PC-3 (cell line): Measurements from ENCODE around the gene ASCC3. TPM values are rescaled to one million over a fixed set of nuclear protein-coding genes. Genes with fewer than 3 reads are reported as not detected.

Experiments
- ATAC-seq: fragments of 200-7000 bp; cut with Tn5 transposase; 2 replicates; pipeline ENCODE4 v1.9.1; 2020; ENCODE audit warnings: mild to moderate bottlenecking, moderate library complexity
- BruUV-seq: library from RNA; stranded (reverse); fragments of 400-500 nt; replicated peaks from 2 replicates; lab custom pipeline; 2021; lab: Mats Ljungman, UMichigan
- CTCF ChIA-PET: fragments of 300-600 bp; sonication (Branson Sonifier 250); formaldehyde crosslinking; loops from one replicate; lab custom pipeline; 2022; ENCODE audit warnings: antibody characterized with exemption; lab: Charles Lee
- POLR2A ChIA-PET: fragments of 300-600 bp; sonication (Branson Sonifier 250); formaldehyde crosslinking; loops from one replicate; lab custom pipeline; 2022; ENCODE audit warnings: antibody characterized with exemption; ENCODE audit not compliant: unreplicated experiment; lab: Charles Lee
- DNase-seq: peaks from one replicate; pipeline ENCODE4 v3.0.0-alpha.2; 2015
- H2AFZ ChIP-seq: fragments of 300-600 bp; sonication (generic); 2 replicates; pipeline ENCODE4 v1.6.0; 2016; ENCODE audit warnings: antibody characterized with exemption, low read length
- H3F3A ChIP-seq: fragments of 300-600 bp; sonication (generic); one replicate; pipeline ENCODE4 v1.6.0; 2017; ENCODE audit warnings: antibody characterized with exemption, low read length, control low read depth, mild to moderate bottlenecking; ENCODE audit not compliant: unreplicated experiment
- H3K27ac ChIP-seq: fragments of 300-600 bp; sonication (generic); 2 replicates; pipeline ENCODE4 v1.5.1; 2016; ENCODE audit warnings: mild to moderate bottlenecking, low read length
- H3K27me3 ChIP-seq: fragments of 300-600 bp; sonication (generic); 2 replicates; pipeline ENCODE4 v1.6.1; 2016; ENCODE audit warnings: low read length, mixed read lengths
- H3K36me3 ChIP-seq: fragments of 300-600 bp; sonication (generic); 2 replicates; pipeline ENCODE4 v1.6.1; 2016; ENCODE audit warnings: low read depth, mixed run types, low read length, mixed read lengths
- H3K4me1 ChIP-seq: fragments of 300-600 bp; sonication (generic); 2 replicates; pipeline ENCODE4 v1.5.1; 2016; ENCODE audit warnings: low read length; ENCODE audit not compliant: insufficient read depth
- H3K4me2 ChIP-seq: fragments of 300-600 bp; sonication (generic); 2 replicates; pipeline ENCODE4 v1.6.0; 2016; ENCODE audit warnings: low read length
- H3K4me3 ChIP-seq: fragments of 300-600 bp; sonication (generic); 2 replicates; pipeline ENCODE4 v1.5.1; 2016; ENCODE audit warnings: mild to moderate bottlenecking, low read length, mixed read lengths
- H3K79me2 ChIP-seq: fragments of 300-600 bp; sonication (generic); 2 replicates; pipeline ENCODE4 v1.6.1; 2017; ENCODE audit warnings: low read length, mixed read lengths
- H3K9ac ChIP-seq: fragments of 300-600 bp; sonication (generic); 2 replicates; pipeline ENCODE4 v1.6.0; 2016; ENCODE audit warnings: mild to moderate bottlenecking, low read length
- H3K9me2 ChIP-seq: fragments of 300-600 bp; sonication (generic); replicated peaks from 2 replicates; pipeline ENCODE4 v1.6.1; 2016; ENCODE audit warnings: mixed run types, low read length, mixed read lengths
- H3K9me3 ChIP-seq: fragments of 300-600 bp; sonication (generic); 2 replicates; pipeline ENCODE4 v1.6.1; 2016; ENCODE audit warnings: low read length, mixed read lengths
- H4K20me1 ChIP-seq: fragments of 300-600 bp; sonication (generic); 2 replicates; pipeline ENCODE4 v1.6.1; 2016; ENCODE audit warnings: low read length, mixed read lengths
- EZH2 ChIP-seq: fragments of 300-600 bp; sonication (generic); IDR thresholded peaks from one replicate; pipeline ENCODE4 v1.6.1; 2017; ENCODE audit warnings: antibody characterized with exemption, mild to moderate bottlenecking, low read length; ENCODE audit not compliant: unreplicated experiment
- EZH2phosphoT487 ChIP-seq: fragments of 300-600 bp; sonication (generic); IDR thresholded peaks from 2 replicates; pipeline ENCODE4 v1.6.1; 2018; ENCODE audit warnings: mild to moderate bottlenecking, antibody characterized with exemption, low read length, borderline replicate concordance
- intact Hi-C: fragments of 100-400 bp; cut with micrococcal nuclease; formaldehyde crosslinking; loops from 2 replicates; pipeline ENCODE4 v1.9.0; 2023
- total RNA-seq: library from RNA; depleted of rRNA; stranded (reverse); fragments of >200 nt; gene quantifications from 2 replicates; pipeline ENCODE4 v1.2.3, GENCODE V29; 2014
- TF ChIP-seq, protein P1 (sequence below): fragments of 300-600 bp; sonication (generic); conservative IDR thresholded peaks from 2 replicates; pipeline ENCODE4 v1.5.1; 2017; ENCODE audit warnings: antibody characterized with exemption, low read depth, mild to moderate bottlenecking, low read length

Gene ASCC3
- total RNA-seq, 1 experiment from 2014 or later: 27.7 TPM

DNA sequence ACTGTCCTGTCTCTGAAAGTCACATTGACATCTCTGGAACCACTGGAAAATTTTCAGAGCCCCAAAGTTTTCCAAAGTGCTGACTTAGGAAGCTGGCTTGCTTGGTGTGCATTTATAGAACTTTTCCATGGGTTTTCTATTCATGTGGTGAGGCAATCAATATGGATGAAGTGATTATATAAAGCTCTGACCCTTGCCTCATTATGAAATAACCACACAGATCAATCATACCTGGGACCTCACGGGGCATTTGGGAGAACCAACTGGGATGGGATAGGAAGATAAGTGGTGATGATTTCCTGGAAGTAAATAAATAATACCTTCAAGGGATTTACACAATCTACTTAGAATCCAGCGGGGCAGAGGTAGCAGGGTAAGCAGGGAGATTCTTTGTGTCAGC is 393.5 kb downstream of the ASCC3 start:
- H3K36me3 ChIP-seq: no peaks in the 10 kb centered on the region
- intact Hi-C loops: no loop called here
- ATAC-seq (no peak), DNase-seq (no peak)
- H3K9me3 ChIP-seq: no peaks in the 10 kb centered on the region
- H2AFZ ChIP-seq: no peak overlapping the region
- no peaks in the 10 kb centered on the region for H3K4me1 ChIP-seq
- TF ChIP-seq, protein P1, sequence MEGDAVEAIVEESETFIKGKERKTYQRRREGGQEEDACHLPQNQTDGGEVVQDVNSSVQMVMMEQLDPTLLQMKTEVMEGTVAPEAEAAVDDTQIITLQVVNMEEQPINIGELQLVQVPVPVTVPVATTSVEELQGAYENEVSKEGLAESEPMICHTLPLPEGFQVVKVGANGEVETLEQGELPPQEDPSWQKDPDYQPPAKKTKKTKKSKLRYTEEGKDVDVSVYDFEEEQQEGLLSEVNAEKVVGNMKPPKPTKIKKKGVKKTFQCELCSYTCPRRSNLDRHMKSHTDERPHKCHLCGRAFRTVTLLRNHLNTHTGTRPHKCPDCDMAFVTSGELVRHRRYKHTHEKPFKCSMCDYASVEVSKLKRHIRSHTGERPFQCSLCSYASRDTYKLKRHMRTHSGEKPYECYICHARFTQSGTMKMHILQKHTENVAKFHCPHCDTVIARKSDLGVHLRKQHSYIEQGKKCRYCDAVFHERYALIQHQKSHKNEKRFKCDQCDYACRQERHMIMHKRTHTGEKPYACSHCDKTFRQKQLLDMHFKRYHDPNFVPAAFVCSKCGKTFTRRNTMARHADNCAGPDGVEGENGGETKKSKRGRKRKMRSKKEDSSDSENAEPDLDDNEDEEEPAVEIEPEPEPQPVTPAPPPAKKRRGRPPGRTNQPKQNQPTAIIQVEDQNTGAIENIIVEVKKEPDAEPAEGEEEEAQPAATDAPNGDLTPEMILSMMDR: no peak
- no peak for TF ChIP-seq EZH2phosphoT487
- TF ChIP-seq EZH2: no peak
- H3K9ac ChIP-seq: no peak overlapping the region
- H3K9me2 ChIP-seq: no peaks in the 10 kb centered on the region
- no peaks in the 10 kb centered on the region for H4K20me1 ChIP-seq
- no peak overlapping the region for H3K4me3 ChIP-seq
- ChIA-PET POLR2A (no interaction called here), CTCF (no interaction called here)
- no peaks in the 10 kb centered on the region for H3K79me2 ChIP-seq
- no peak overlapping the region for H3K4me2 ChIP-seq
- H3K27me3 ChIP-seq: no peaks in the 10 kb centered on the region
- H3F3A ChIP-seq: no peaks in the 10 kb centered on the region
- BruUV-seq: no TSS peak
- no peak overlapping the region for H3K27ac ChIP-seq

DNA sequence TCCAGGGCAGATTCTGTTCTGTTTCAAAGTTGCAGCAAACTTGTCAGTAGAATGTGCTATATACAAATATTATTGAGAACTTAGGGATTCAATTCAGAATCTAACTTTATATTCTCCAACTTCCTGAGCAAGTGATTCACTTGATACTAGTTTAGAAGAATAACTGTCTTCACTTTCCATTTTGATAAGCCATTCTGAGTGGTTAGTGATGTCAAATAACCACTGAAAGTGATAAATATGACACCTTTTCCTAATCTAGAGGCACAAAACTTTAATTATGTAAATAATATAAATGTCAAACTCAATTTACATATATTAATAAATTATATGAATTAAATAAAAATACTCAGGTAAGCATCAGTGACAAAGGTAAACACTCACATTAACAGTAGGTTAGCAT is 395.9 kb downstream of the ASCC3 start:
- Histone ChIP-seq H3K4me3 (no peak overlapping the region), H3K36me3 (no peaks in the 10 kb centered on the region), H3F3A (no peaks in the 10 kb centered on the region), H3K9me3 (no peaks in the 10 kb centered on the region), H3K4me1 (no peaks in the 10 kb centered on the region), H3K4me2 (no peak overlapping the region), H3K9ac (no peak overlapping the region), H3K27ac (no peak overlapping the region), H3K79me2 (no peaks in the 10 kb centered on the region), H3K9me2 (no peaks in the 10 kb centered on the region), H3K27me3 (no peaks in the 10 kb centered on the region), H4K20me1 (no peaks in the 10 kb centered on the region), H2AFZ (no peak overlapping the region)
- ChIA-PET CTCF (no interaction called here), POLR2A (no interaction called here)
- BruUV-seq: no TSS peak
- no peak for TF ChIP-seq EZH2phosphoT487
- intact Hi-C loops: no loop called here
- DNase-seq (no peak), ATAC-seq (no peak)

DNA sequence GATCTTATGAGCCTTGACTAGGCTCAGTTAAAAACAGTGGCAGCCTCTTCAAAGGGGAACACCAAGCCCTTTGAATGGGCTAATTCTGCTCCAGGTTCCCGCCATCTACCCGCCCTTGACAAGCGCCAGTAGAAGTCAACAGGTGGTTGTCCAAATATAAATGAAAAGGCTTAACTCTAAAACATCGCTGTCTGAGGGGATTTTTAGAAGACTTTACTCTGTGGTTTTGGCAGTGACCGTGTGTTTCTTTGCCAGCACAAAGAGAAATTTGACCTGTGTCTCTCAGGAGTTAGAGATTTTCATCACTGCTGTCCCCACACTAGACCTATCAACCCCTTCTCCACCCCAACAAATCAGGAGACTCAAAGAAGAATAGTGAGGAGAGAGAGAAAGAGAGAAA is 396.7 kb downstream of the ASCC3 start:
- H3F3A ChIP-seq: no peaks in the 10 kb centered on the region
- TF ChIP-seq EZH2phosphoT487: no peak
- TF ChIP-seq, protein P1: no peak
- no peak for TF ChIP-seq EZH2
- H3K9me3 ChIP-seq: no peaks in the 10 kb centered on the region
- no peaks in the 10 kb centered on the region for H3K4me1 ChIP-seq
- no peak for ATAC-seq
- H3K27me3 ChIP-seq: no peaks in the 10 kb centered on the region
- H3K4me2 ChIP-seq: no peak overlapping the region
- no peaks in the 10 kb centered on the region for H4K20me1 ChIP-seq
- H3K36me3 ChIP-seq: no peaks in the 10 kb centered on the region
- H3K9ac ChIP-seq: no peak overlapping the region
- BruUV-seq: no TSS peak
- H3K9me2 ChIP-seq: no peaks in the 10 kb centered on the region
- H3K79me2 ChIP-seq: no peaks in the 10 kb centered on the region
- no peak for DNase-seq
- ChIA-PET CTCF (no interaction called here), POLR2A (no interaction called here)
- H3K4me3 ChIP-seq: no peak overlapping the region
- intact Hi-C loops: loop anchor here (5.0 kb wide), 1 partner anchor 88 kb away; no protein-coding TSS in a partner anchor
- H2AFZ ChIP-seq: no peak overlapping the region
- H3K27ac ChIP-seq: no peak overlapping the region
